Type B pancreatic cell (in vitro differentiated cells): Measurements from ENCODE around the gene XRCC5. TPM values are rescaled to one million over a fixed set of nuclear protein-coding genes. Genes with fewer than 3 reads are reported as not detected.

Experiments
- DNase-seq: peaks from one replicate; pipeline ENCODE4 v3.0.0; 2021; ENCODE audit warnings: mixed read lengths; ENCODE audit not compliant: unreplicated experiment; ENCODE audit errors: extremely low spot score
- H3K27ac Mint-ChIP-seq: 2 replicates; pipeline ENCODE4 v1.8.0; 2021; ENCODE audit warnings: mild to moderate bottlenecking, mixed read lengths
- H3K27me3 Mint-ChIP-seq: 2 replicates; pipeline ENCODE4 v1.8.0; 2021; ENCODE audit warnings: mixed read lengths
- H3K36me3 Mint-ChIP-seq: 2 replicates; pipeline ENCODE4 v1.8.0; 2021; ENCODE audit warnings: mixed read lengths
- H3K4me1 Mint-ChIP-seq: one replicate; pipeline ENCODE4 v1.8.0; 2021; ENCODE audit warnings: mixed read lengths; ENCODE audit not compliant: unreplicated experiment
- H3K4me3 Mint-ChIP-seq: 2 replicates; pipeline ENCODE4 v1.8.0; 2021; ENCODE audit warnings: mild to moderate bottlenecking, mixed read lengths
- H3K9me3 Mint-ChIP-seq: 2 replicates; pipeline ENCODE4 v1.8.0; 2021; ENCODE audit warnings: mixed read lengths
- total RNA-seq: library from RNA; stranded (reverse); gene quantifications from 2 replicates; pipeline ENCODE4 v1.2.1, GENCODE V29; 2021; ENCODE audit warnings: low replicate concordance
- TF ChIP-seq, protein P1 (sequence below): fragments of 200-600 bp; sonication (generic); conservative IDR thresholded peaks from 2 replicates; pipeline ENCODE4 v1.5.0; 2021; ENCODE audit warnings: antibody characterized with exemption, mild to moderate bottlenecking

The XRCC5 gene
- total RNA-seq, 1 donor from 2014 or later = 349 TPM

DNA sequence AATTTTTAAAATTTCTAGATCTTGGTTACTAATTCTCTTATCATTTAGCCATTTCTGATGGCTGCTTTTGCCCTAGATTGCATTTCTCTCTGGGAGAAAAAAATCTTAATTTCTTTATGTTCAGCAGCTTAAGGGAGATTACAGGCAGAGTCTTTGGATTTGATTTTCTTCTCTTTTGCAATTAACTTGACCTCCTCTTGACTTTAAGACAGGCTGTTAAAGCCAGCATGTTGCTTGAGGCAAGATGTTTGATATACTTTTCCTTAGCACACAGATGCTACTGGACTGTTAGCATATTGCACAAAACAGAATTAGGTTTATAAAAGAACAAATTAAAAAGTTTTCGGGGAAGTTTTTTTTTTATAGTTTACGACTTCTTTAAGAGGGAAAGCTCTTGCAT, 50.0 kb downstream of the XRCC5 start:
- no peak for DNase-seq
- no peak overlapping the region for H3K4me3 Mint-ChIP-seq
- H3K9me3 Mint-ChIP-seq = no peaks in the 10 kb centered on the region
- H3K27ac Mint-ChIP-seq = no peak overlapping the region
- H3K4me1 Mint-ChIP-seq = no peaks in the 10 kb centered on the region
- TF ChIP-seq, protein P1, sequence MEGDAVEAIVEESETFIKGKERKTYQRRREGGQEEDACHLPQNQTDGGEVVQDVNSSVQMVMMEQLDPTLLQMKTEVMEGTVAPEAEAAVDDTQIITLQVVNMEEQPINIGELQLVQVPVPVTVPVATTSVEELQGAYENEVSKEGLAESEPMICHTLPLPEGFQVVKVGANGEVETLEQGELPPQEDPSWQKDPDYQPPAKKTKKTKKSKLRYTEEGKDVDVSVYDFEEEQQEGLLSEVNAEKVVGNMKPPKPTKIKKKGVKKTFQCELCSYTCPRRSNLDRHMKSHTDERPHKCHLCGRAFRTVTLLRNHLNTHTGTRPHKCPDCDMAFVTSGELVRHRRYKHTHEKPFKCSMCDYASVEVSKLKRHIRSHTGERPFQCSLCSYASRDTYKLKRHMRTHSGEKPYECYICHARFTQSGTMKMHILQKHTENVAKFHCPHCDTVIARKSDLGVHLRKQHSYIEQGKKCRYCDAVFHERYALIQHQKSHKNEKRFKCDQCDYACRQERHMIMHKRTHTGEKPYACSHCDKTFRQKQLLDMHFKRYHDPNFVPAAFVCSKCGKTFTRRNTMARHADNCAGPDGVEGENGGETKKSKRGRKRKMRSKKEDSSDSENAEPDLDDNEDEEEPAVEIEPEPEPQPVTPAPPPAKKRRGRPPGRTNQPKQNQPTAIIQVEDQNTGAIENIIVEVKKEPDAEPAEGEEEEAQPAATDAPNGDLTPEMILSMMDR = no peak
- no peaks in the 10 kb centered on the region for H3K27me3 Mint-ChIP-seq
- H3K36me3 Mint-ChIP-seq = peaks cover 47% of the 10 kb centered on the region

DNA sequence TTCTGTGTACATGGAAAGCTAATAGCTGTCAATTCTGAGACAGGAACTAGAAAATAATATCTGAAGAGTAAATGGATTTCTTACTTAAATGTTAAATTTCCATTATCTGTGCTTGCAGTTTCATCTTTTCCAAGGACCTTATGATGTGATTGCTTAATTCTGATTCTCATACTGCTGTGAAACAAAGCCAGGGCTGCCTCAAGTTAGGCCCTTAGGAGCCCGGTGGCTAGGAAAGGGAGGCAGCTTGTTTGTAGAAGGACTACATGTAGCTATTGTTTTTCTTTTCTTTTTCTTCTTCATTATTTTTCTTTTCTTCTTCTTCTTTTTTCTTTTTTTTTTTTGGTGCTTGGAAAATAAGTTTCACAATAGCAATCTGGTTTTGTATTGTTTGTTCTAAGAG, 50.5 kb downstream of the XRCC5 start:
- H3K9me3 Mint-ChIP-seq = no peaks in the 10 kb centered on the region
- DNase-seq = no peak
- no peaks in the 10 kb centered on the region for H3K27me3 Mint-ChIP-seq
- TF ChIP-seq, protein P1 = no peak
- no peaks in the 10 kb centered on the region for H3K4me1 Mint-ChIP-seq
- H3K27ac Mint-ChIP-seq = no peak overlapping the region
- H3K36me3 Mint-ChIP-seq = peaks cover 48% of the 10 kb centered on the region
- H3K4me3 Mint-ChIP-seq = no peak overlapping the region

DNA sequence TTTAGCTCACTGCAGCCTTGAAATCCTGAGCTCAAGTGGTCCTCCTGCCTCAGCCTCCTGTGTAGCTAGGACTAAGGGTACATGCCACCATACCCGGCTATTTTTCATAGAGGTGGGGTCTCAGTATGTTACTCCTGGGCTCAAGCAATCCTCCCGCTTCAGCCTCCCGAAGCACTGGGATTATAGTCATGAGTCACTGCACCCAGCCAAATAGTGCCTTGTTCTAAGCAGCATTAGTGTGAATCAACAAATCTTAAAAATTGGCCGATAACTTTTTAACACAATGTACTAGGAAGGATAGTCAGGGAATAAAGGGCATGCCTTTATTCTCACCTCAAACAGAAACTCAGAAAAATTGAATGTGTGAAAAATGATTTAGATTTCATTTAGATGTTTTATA, 51.6 kb downstream of the XRCC5 start:
- DNase-seq = no peak
- H3K36me3 Mint-ChIP-seq = peaks cover 51% of the 10 kb centered on the region
- H3K4me1 Mint-ChIP-seq = no peaks in the 10 kb centered on the region
- H3K9me3 Mint-ChIP-seq = no peaks in the 10 kb centered on the region
- no peak overlapping the region for H3K4me3 Mint-ChIP-seq
- H3K27me3 Mint-ChIP-seq = no peaks in the 10 kb centered on the region
- TF ChIP-seq, protein P1 = no peak
- no peak overlapping the region for H3K27ac Mint-ChIP-seq

DNA sequence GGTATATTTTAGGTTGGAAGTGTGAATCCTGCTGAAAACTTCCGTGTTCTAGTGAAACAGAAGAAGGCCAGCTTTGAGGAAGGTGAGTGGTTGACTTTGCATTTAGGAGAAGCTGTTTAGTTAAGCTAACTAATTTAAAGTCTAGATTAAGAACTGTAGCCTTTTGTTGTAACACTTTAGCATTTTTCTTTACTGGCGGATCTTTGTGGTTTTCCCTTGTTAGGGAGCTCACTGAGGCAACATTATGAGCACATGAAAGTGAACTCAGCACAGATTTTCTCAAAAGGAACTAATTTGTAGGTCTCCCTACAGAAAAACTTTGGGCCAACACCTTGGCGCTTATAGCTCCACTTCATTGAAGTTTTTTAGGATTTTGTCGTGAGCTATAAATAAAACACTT, 52.8 kb downstream of the XRCC5 start:
- no peak overlapping the region for H3K27ac Mint-ChIP-seq

DNA sequence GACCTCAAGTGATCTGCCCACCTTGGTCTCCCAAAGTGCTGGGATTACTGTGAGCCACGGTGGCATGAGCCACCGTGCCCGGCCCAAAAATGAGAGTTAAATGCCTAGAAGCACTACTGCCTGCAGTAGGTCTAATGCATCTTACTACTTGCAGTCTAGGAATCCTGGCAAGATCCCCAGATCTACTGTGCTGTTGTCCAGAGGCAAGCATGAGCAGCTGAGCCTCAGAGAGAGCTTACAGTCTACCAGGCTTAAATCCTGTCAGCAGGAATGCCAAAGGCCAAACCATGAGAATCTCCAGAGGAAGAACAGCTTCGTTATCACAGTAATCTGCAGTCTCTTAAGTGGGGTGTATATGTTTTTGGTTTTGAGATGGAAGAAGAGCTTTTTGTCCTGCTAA, 54.4 kb downstream of the XRCC5 start:
- no peak overlapping the region for H3K4me3 Mint-ChIP-seq
- no peaks in the 10 kb centered on the region for H3K27me3 Mint-ChIP-seq
- no peaks in the 10 kb centered on the region for H3K4me1 Mint-ChIP-seq
- TF ChIP-seq, protein P1 = no peak
- H3K36me3 Mint-ChIP-seq = peaks cover 45% of the 10 kb centered on the region
- DNase-seq = no peak
- H3K27ac Mint-ChIP-seq = no peak overlapping the region
- H3K9me3 Mint-ChIP-seq = no peaks in the 10 kb centered on the region

More for the DNA sequence above, 52.8 kb downstream of the XRCC5 start:
- Mint-ChIP-seq H3K4me3 (no peak overlapping the region), H3K4me1 (no peaks in the 10 kb centered on the region), H3K9me3 (no peaks in the 10 kb centered on the region), H3K36me3 (peaks cover 47% of the 10 kb centered on the region), H3K27me3 (no peaks in the 10 kb centered on the region)
- TF ChIP-seq, protein P1 = no peak
- no peak for DNase-seq

DNA sequence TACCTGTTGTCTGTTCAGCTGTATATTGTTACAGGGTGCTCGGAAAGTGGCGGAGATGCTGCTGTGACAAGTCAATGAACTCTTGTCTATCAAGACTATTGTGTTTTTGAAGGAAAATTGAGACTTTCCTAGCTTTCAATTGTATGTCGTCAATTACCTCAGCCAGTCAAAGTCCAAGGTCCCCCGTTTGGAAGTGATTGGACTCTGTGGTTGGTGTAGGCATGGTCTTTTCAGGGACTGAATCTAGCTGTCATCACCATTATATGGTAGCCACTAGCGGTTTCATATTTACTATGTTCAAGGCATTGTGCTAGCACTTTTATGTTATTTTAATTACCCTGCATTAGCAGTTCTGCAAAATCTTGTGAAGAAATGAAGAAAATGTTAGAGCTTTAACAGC, 54.9 kb downstream of the XRCC5 start:
- H3K27me3 Mint-ChIP-seq = no peaks in the 10 kb centered on the region
- TF ChIP-seq, protein P1 = no peak
- no peak overlapping the region for H3K4me3 Mint-ChIP-seq
- no peaks in the 10 kb centered on the region for H3K4me1 Mint-ChIP-seq
- DNase-seq = no peak
- no peak overlapping the region for H3K27ac Mint-ChIP-seq
- H3K9me3 Mint-ChIP-seq = no peaks in the 10 kb centered on the region
- H3K36me3 Mint-ChIP-seq = peaks cover 50% of the 10 kb centered on the region
